K562 treated with DMSO at 1 percent for 24 hours (cell line): ENCODE results near the gene FLT1. TPM values are rescaled to one million over a fixed set of nuclear protein-coding genes. Genes with fewer than 3 reads are reported as not detected.

ENCODE experiments used
- total RNA-seq: library from RNA; unstranded; fragments of 300-600 nt; gene quantifications from 2 replicates; pipeline ENCODE4 v1.2.3, GENCODE V29; 2022; ENCODE audit warnings: low read depth; ENCODE audit not compliant: insufficient read depth

Gene FLT1, protein sequence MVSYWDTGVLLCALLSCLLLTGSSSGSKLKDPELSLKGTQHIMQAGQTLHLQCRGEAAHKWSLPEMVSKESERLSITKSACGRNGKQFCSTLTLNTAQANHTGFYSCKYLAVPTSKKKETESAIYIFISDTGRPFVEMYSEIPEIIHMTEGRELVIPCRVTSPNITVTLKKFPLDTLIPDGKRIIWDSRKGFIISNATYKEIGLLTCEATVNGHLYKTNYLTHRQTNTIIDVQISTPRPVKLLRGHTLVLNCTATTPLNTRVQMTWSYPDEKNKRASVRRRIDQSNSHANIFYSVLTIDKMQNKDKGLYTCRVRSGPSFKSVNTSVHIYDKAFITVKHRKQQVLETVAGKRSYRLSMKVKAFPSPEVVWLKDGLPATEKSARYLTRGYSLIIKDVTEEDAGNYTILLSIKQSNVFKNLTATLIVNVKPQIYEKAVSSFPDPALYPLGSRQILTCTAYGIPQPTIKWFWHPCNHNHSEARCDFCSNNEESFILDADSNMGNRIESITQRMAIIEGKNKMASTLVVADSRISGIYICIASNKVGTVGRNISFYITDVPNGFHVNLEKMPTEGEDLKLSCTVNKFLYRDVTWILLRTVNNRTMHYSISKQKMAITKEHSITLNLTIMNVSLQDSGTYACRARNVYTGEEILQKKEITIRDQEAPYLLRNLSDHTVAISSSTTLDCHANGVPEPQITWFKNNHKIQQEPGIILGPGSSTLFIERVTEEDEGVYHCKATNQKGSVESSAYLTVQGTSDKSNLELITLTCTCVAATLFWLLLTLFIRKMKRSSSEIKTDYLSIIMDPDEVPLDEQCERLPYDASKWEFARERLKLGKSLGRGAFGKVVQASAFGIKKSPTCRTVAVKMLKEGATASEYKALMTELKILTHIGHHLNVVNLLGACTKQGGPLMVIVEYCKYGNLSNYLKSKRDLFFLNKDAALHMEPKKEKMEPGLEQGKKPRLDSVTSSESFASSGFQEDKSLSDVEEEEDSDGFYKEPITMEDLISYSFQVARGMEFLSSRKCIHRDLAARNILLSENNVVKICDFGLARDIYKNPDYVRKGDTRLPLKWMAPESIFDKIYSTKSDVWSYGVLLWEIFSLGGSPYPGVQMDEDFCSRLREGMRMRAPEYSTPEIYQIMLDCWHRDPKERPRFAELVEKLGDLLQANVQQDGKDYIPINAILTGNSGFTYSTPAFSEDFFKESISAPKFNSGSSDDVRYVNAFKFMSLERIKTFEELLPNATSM (N-terminal part only)
- 0.29 and 0.47 TPM in 2 replicates for total RNA-seq

DNA sequence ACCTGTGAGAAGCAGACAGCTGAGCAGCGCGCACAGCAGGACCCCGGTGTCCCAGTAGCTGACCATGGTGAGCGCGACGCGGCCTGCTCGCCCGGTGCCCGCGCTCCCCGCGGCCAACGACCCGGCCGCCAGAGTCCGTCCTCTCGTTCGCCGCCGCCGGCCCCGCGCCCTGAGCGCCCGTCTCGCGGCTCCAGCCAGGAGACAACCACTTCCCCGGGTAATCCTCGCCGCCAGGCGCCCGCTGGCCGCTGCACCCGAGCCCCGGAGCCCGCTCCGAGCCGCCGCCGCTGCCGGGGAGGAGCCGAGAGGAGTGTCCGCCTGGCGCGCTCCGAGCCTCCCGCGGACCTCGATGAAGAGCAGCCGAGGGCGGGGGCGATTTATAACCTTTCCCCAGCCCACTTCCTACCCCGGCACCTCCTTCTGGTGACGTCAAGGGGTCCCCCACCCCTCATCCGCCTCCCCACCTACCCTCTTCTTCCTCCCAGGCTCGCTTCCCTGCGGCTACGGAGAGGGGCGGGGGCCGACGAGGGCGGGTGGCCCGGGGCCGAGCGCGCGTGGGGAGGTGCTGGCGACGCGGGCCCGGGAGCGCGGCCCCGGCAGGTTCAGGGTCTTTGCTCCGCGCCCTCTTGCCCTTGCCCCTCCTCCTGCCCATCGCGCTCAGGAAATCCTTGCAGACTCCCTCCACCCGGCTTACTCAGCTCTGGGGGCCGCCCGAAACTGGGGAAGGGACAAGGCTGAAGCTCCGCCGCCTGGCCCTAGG is at the start of gene FLT1:
FLT1 (minus strand) TSS at position 351 of the 760 bp plus-strand sequence; CDS start at position 66, 285 bp downstream.

Other genes starting within 250 kb of the FLT1 start
- 47.1 and 57.8 TPM in 2 replicates for gene POMP, start 164.0 kb upstream of the FLT1 start, total RNA-seq
- gene SLC46A3, start 223.8 kb upstream of the FLT1 start, total RNA-seq, result 2.6 TPM in 2 replicates